ENCODE measurements around the gene GPR17.

DNA sequence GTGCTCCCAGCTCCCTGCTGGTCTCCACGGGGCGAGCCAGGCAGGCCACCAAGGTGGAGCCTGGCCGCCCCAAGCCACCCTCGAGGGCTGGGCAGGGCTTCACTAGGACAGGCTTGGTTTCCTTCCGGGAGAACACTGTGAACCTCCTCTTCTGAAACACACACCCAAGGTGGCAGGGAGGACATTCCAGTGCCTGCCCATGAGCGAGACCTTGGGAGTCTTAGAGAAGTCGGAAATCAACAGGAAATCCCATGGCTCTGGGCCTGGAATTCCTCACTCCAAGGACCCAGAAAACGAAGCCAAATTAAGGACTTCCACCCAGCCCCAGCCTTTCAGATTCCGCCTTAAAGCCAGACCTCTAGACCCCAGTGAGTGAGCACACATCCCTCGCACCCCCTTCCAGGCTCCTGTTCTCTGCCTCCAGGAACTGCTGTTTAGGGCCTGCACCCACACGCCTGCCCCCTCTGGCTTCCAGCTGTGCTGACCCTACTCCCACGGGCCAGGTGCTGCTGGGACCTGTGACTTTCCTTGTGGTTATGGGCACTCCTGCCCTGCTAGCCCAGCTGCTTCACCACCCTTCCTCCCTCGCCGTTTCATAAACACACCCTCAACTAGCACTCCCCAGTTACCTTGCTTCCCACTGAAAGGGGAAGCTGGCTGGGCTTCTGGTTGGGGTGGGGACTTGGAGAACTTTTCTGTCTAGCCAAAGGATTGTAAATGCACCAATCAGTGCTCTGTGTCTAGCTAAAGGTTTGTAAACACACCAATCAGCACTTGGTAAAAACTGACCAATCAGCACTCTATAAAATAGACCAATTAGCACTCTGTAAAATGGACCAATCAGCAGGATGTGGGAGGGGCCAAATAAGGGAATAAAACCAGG, 13.7 kb downstream of the GPR17 start:
- TF ChIP-seq POLR2A (IDR thresholded peaks at IDR 0.05) = no peak
- TF ChIP-seq, protein P1, sequence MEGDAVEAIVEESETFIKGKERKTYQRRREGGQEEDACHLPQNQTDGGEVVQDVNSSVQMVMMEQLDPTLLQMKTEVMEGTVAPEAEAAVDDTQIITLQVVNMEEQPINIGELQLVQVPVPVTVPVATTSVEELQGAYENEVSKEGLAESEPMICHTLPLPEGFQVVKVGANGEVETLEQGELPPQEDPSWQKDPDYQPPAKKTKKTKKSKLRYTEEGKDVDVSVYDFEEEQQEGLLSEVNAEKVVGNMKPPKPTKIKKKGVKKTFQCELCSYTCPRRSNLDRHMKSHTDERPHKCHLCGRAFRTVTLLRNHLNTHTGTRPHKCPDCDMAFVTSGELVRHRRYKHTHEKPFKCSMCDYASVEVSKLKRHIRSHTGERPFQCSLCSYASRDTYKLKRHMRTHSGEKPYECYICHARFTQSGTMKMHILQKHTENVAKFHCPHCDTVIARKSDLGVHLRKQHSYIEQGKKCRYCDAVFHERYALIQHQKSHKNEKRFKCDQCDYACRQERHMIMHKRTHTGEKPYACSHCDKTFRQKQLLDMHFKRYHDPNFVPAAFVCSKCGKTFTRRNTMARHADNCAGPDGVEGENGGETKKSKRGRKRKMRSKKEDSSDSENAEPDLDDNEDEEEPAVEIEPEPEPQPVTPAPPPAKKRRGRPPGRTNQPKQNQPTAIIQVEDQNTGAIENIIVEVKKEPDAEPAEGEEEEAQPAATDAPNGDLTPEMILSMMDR (IDR thresholded peaks at IDR 0.05) = no peak

Measured in heart left ventricle (tissue), 13 donors.